SK-N-SH (cell line): ENCODE measurements around the gene BAD.

Source experiments
- CTCF ChIP-seq: fragments of 200-600 bp; sonication (generic); IDR thresholded peaks from 2 replicates; pipeline ENCODE4 v1.6.1; 2017; ENCODE audit warnings: antibody characterized with exemption, mild to moderate bottlenecking, moderate library complexity
- EP300 ChIP-seq, 2 experiments: IDR thresholded peaks; 2 replicates each; pipeline versions ENCODE4 v1.4.0 to v1.6.1; 2012; ENCODE audit warnings: borderline replicate concordance in 1 of 2, low read depth in 1 of 2, low read length in 1 of 2
- FOSL2 ChIP-seq: IDR thresholded peaks from 2 replicates; pipeline ENCODE4 v1.4.0; 2012; ENCODE audit warnings: low read depth, mild to moderate bottlenecking, moderate library complexity, borderline replicate concordance
- GABPA ChIP-seq: IDR thresholded peaks from 2 replicates; pipeline ENCODE4 v1.4.0; 2012; ENCODE audit warnings: low read depth, mild to moderate bottlenecking
- REST ChIP-seq: IDR thresholded peaks from 2 replicates; pipeline ENCODE4 v1.6.1; 2012; ENCODE audit warnings: mild to moderate bottlenecking, low read depth, low read length, moderate library complexity
- TAF1 ChIP-seq: IDR thresholded peaks from 2 replicates; pipeline ENCODE4 v1.6.1; 2012; ENCODE audit warnings: low read depth, mild to moderate bottlenecking, low read length, moderate library complexity, borderline replicate concordance

GRCh38 chr11:64222651-64223000 is 61.8 kb downstream of the BAD start:
- TF ChIP-seq EP300 (IDR thresholded peaks at IDR 0.05; ENCODE audit: borderline replicate concordance in 1 of 2, low read depth in 1 of 2, low read length in 1 of 2): no peak
- no peak for TF ChIP-seq CTCF
- no peak for TF ChIP-seq GABPA
- TF ChIP-seq REST: no peak
- TF ChIP-seq TAF1: no peak
- TF ChIP-seq FOSL2: no peak
